ENCODE results near the gene FAM120B. TPM values are rescaled to one million over a fixed set of nuclear protein-coding genes. Genes with fewer than 3 reads are reported as not detected.

FAM120B gene
- polyA plus RNA-seq, 1 donor from 2014 or later: 17.9 TPM

- no peaks in the 10 kb centered on the region for H3F3A ChIP-seq (ENCODE audit: insufficient read depth, low read length, poor library complexity, severe bottlenecking)
- no peak overlapping the region for H3K27ac ChIP-seq (ENCODE audit: low read length)
- H2AFZ ChIP-seq (ENCODE audit: low read depth, low read length): no peak overlapping the region
- H3K36me3 ChIP-seq (ENCODE audit: insufficient read depth, low read length): no peaks in the 10 kb centered on the region
- no peaks in the 10 kb centered on the region for H3K9me3 ChIP-seq (ENCODE audit: low read length)
- TF ChIP-seq RAD21 (conservative IDR thresholded peaks at IDR 0.05): no peak
- TF ChIP-seq POLR2AphosphoS5 (IDR thresholded peaks at IDR 0.05): no peak
- no peak for TF ChIP-seq REST (IDR thresholded peaks at IDR 0.05; ENCODE audit: borderline replicate concordance)
- no peaks in the 10 kb centered on the region for H3K27me3 ChIP-seq (ENCODE audit: insufficient read depth, low read depth, low read length)
- H3K79me2 ChIP-seq (replicated peaks; ENCODE audit: insufficient read depth, low read length): no peaks in the 10 kb centered on the region
- no peak overlapping the region for H3K9ac ChIP-seq (ENCODE audit: low read length)
- no peak overlapping the region for H3K4me3 ChIP-seq (ENCODE audit: low read length)
- H3K4me2 ChIP-seq (ENCODE audit: low read length): no peak overlapping the region
- H4K20me1 ChIP-seq (ENCODE audit: insufficient read depth): no peaks in the 10 kb centered on the region
- H3K9me2 ChIP-seq (ENCODE audit: insufficient read depth, low read length): no peaks in the 10 kb centered on the region
Measured at GRCh38 chr6:170448751-170449630, 142.4 kb downstream of the FAM120B start.

GRCh38 chr6:170449835-170450753 lies 143.5 kb downstream of the FAM120B start:
- no peaks in the 10 kb centered on the region for H3K79me2 ChIP-seq (replicated peaks; ENCODE audit: insufficient read depth, low read length)
- no peaks in the 10 kb centered on the region for H4K20me1 ChIP-seq (ENCODE audit: insufficient read depth)
- H3K4me3 ChIP-seq (ENCODE audit: low read length): no peak overlapping the region
- H3K27me3 ChIP-seq (ENCODE audit: insufficient read depth, low read depth, low read length): no peaks in the 10 kb centered on the region
- no peak overlapping the region for H3K27ac ChIP-seq (ENCODE audit: low read length)
- no peaks in the 10 kb centered on the region for H3K36me3 ChIP-seq (ENCODE audit: insufficient read depth, low read length)
- TF ChIP-seq MXI1 (conservative IDR thresholded peaks at IDR 0.05; ENCODE audit: poor library complexity, severe bottlenecking) (no peak), TAF1 (IDR thresholded peaks at IDR 0.05; ENCODE audit: low read depth) (no peak), SMC3 (conservative IDR thresholded peaks at IDR 0.05; ENCODE audit: poor library complexity) (no peak), REST (IDR thresholded peaks at IDR 0.05; ENCODE audit: borderline replicate concordance) (no peak)
- no peak overlapping the region for H3K9ac ChIP-seq (ENCODE audit: low read length)
- H3K9me2 ChIP-seq (ENCODE audit: insufficient read depth, low read length): no peaks in the 10 kb centered on the region
- H3F3A ChIP-seq (ENCODE audit: insufficient read depth, low read length, poor library complexity, severe bottlenecking): no peaks in the 10 kb centered on the region
- H2AFZ ChIP-seq (ENCODE audit: low read depth, low read length): no peak overlapping the region
- H3K9me3 ChIP-seq (ENCODE audit: low read length): no peaks in the 10 kb centered on the region
- no peak overlapping the region for H3K4me2 ChIP-seq (ENCODE audit: low read length)
